Right renal pelvis (tissue), 4 donors: ENCODE data around the gene GNAQ. TPM values are rescaled to one million over a fixed set of nuclear protein-coding genes. Genes with fewer than 3 reads are reported as not detected.

Source experiments
- DNase-seq, 4 donors: peaks; one replicate each; pipeline ENCODE4 v3.0.0-alpha.2; 2013; ENCODE audit warnings: low read depth in 4 of 4, low spot score in 3 of 4, missing footprints in 1 of 4
- polyA plus RNA-seq, 4 donors: library from polyadenylated mRNA; unstranded; fragments of 120-200 nt; gene quantifications; one replicate each; pipeline ENCODE4 v1.2.1, GENCODE V29; 2013; ENCODE audit not compliant: insufficient read length in 4 of 4

GNAQ gene
- polyA plus RNA-seq, 4 donors: 52.8 to 75.0 (median 72.2) TPM

- no peak for DNase-seq
Measured at GRCh38 chr9:77912895-77913693, 118.5 kb downstream of the GNAQ start.

GRCh38 chr9:77911928-77912327 is 119.7 kb downstream of the GNAQ start:
- DNase-seq: no peak

- no peak for DNase-seq
Measured at GRCh38 chr9:77910194-77910621, 121.4 kb downstream of the GNAQ start.

GRCh38 chr9:77909306-77909705 is 122.3 kb downstream of the GNAQ start:
- no peak for DNase-seq

GRCh38 chr9:77908293-77908692 is 123.3 kb downstream of the GNAQ start:
- DNase-seq: no peak

GRCh38 chr9:77907585-77907984 is 124.0 kb downstream of the GNAQ start:
- no peak for DNase-seq

- DNase-seq: no peak
Measured at GRCh38 chr9:77906991-77907390, 124.6 kb downstream of the GNAQ start.

- DNase-seq: no peak
Measured at GRCh38 chr9:77903666-77904285, 127.8 kb downstream of the GNAQ start.

- DNase-seq: no peak
Measured at GRCh38 chr9:77901771-77902170, 129.8 kb downstream of the GNAQ start.

- DNase-seq: no peak
Measured at GRCh38 chr9:77901018-77901417, 130.6 kb downstream of the GNAQ start.

GRCh38 chr9:77899679-77900354 is 131.8 kb downstream of the GNAQ start:
- no peak for DNase-seq

GRCh38 chr9:77898864-77899263 is 132.7 kb downstream of the GNAQ start:
- no peak for DNase-seq

- DNase-seq: no peak
Measured at GRCh38 chr9:77896938-77897667, 134.5 kb downstream of the GNAQ start.

GRCh38 chr9:77896269-77896937 is 135.2 kb downstream of the GNAQ start:
- DNase-seq: no peak

GRCh38 chr9:77893706-77894105 is 137.9 kb downstream of the GNAQ start:
- DNase-seq: no peak

GRCh38 chr9:77892955-77893514 is 138.6 kb downstream of the GNAQ start:
- DNase-seq: no peak

GRCh38 chr9:77892171-77892570 is 139.4 kb downstream of the GNAQ start:
- no peak for DNase-seq

- no peak for DNase-seq
Measured at GRCh38 chr9:77891128-77891800, 140.3 kb downstream of the GNAQ start.

- DNase-seq: no peak
Measured at GRCh38 chr9:77887662-77888061, 143.9 kb downstream of the GNAQ start.
